Sigmoid colon (tissue), 4 donors: ENCODE data around the gene PABPN1.

Source experiments
- POLR2A ChIP-seq, 2 donors: fragments of 450-650 bp; IDR thresholded peaks; one replicate each; pipeline ENCODE4 v1.6.1; 2016; ENCODE audit warnings: antibody characterized with exemption in 2 of 2, mild to moderate bottlenecking in 2 of 2, moderate library complexity in 2 of 2
- POLR2AphosphoS5 ChIP-seq, 4 donors: sonication (generic); formaldehyde crosslinking; IDR thresholded peaks; one replicate each; pipeline ENCODE4 v1.6.1; 2017; ENCODE audit warnings: antibody characterized with exemption in 4 of 4
- TF ChIP-seq, protein P1 (sequence below), 4 experiments: fragments of 450-650 bp in 3 of 4; fragments of 200-600 bp in 1 of 4; IDR thresholded peaks; one replicate each; pipeline ENCODE4 v1.5.1; 2016 to 2019; ENCODE audit warnings: antibody characterized with exemption in 4 of 4, mild to moderate bottlenecking in 3 of 4, moderate library complexity in 2 of 4

DNA sequence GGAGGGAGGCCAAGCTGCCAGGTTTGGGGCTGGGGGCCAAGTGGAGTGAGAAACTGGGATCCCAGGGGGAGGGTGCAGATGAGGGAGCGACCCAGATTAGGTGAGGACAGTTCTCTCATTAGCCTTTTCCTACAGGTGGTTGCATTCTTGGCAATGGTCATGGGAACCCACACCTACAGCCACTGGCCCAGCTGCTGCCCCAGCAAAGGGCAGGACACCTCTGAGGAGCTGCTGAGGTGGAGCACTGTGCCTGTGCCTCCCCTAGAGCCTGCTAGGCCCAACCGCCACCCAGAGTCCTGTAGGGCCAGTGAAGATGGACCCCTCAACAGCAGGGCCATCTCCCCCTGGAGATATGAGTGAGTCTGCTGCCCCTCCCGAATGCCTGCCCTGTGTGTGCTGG is 51.8 kb downstream of the PABPN1 start:
- TF ChIP-seq, protein P1, sequence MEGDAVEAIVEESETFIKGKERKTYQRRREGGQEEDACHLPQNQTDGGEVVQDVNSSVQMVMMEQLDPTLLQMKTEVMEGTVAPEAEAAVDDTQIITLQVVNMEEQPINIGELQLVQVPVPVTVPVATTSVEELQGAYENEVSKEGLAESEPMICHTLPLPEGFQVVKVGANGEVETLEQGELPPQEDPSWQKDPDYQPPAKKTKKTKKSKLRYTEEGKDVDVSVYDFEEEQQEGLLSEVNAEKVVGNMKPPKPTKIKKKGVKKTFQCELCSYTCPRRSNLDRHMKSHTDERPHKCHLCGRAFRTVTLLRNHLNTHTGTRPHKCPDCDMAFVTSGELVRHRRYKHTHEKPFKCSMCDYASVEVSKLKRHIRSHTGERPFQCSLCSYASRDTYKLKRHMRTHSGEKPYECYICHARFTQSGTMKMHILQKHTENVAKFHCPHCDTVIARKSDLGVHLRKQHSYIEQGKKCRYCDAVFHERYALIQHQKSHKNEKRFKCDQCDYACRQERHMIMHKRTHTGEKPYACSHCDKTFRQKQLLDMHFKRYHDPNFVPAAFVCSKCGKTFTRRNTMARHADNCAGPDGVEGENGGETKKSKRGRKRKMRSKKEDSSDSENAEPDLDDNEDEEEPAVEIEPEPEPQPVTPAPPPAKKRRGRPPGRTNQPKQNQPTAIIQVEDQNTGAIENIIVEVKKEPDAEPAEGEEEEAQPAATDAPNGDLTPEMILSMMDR (IDR thresholded peaks at IDR 0.05), result no peak
- no peak for TF ChIP-seq POLR2A (IDR thresholded peaks at IDR 0.05)
- no peak for TF ChIP-seq POLR2AphosphoS5 (IDR thresholded peaks at IDR 0.05)
